Stimulated activated CD4-positive, alpha-beta T cell treated with anti-CD3 and anti-CD28 coated beads, Interleukin-2, amount 100 ng/mL, for 24 hours (primary cell): ENCODE data around the gene CLCA1.

Experiments
- DNase-seq, 2 donors: peaks; one replicate each; pipeline ENCODE4 v3.0.0-alpha.2; 2020

The CLCA1 gene

DNA sequence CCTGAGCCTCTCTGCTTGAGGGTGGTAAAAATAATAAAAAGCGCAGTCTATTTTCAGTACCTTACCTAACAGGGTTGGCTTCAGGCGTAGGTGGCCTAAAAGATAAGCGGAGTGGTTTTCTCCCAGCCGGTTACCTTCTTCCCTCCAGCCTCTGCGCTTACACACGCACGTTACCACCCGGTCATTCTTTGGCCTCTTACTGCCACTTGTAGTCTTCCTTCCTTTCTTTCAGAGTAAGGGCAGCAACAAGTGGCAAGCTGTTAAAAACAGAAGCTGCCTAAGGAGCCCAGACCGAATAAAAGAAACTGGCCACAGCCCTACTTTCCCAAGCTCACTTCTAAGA lies 35.4 kb downstream of the CLCA1 start:
- DNase-seq = no peak

DNA sequence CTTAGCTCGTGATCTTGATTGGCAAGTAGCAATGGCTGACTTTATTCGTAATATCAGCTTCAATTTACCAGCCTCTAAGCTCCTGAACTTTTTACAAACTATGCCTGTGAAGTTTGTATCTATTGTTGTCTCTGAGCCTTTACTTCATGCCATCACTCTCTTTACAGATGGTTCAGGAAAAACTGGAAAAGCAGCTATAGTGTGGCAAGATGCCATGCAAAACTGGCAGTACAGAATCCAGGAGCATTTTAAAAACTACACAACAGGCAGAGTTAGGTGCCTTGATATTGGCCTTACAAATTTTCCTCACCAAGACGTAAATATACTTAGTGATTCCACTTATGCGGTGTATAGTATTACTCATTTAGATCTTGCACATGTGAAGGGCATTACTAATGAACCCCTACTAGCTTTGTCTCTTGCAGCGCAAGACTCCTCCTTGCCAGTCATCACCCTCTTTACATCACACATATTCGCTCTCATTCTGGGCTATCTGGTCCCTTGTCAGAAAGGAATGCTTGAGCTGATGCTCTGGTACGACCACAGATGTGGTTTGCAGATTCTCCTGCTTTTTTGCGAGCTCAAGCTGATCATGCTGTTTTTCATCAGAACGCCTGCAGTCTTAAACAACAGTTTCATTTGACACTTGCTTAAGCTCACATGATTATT lies 36.3 kb downstream of the CLCA1 start:
- DNase-seq = no peak

DNA sequence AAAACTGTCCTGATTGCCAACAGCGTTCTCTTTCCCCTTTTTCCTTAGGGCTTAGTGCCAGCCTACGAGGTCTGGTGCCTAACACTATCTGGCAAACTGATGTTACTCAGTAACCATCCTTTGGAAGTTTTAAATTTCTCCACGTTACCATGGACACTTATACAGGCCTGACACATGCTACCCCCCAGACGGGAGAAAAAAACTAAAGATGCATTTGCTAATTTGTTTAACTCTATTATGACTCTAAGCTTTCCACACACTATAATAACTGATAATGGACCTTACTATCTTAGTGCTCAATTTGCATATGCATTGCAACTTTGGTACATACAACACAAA lies 36.8 kb downstream of the CLCA1 start:
- no peak for DNase-seq

DNA sequence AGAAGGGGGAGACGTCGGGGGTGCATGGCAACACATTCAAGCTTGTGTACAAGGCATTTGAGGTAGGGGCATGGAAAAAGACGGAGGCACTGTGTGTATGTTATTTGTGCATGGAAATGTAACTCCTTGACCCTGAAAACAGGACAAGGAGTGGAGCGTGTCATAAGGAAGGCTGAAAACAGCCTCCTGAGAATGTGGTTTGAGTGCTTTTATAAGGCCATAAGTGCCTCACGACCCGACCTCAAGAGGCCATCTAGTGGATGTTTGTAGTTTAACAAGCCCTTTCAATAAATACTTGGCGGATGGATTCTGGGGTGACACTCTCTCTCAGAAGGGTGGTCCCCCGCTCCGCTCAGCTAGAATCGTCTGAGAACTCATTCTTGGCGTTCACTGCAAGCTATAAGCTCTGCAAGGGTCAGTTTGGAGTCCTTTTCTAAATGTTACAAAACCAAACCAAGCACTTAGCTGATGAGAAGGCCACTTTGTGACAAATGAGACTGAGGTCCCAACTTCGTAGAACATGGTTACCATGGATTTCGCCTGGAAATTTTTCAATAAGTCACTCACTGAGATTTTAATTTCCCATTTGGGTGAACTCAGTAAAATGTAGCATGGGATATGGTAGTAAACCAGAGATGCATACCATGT lies 39.3 kb downstream of the CLCA1 start:
- DNase-seq = no peak

DNA sequence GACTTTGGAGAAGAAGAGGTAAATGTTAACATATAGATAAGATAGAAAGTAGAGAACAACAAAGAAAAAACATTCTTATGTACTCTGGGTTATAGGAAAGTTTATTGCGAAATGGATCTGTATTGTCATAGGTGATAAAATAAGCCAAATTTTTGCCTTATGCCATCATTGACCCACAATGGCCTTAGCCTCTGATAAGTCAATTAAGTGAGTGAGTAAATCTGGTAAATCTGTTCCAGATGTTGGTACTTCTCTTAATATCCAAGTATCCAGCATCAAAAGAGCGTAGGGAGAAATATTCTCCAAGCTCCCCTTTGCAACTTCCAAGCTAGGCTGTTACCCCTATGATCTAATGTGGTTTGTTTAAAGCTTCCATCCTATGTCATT lies 39.8 kb downstream of the CLCA1 start:
- DNase-seq = no peak

DNA sequence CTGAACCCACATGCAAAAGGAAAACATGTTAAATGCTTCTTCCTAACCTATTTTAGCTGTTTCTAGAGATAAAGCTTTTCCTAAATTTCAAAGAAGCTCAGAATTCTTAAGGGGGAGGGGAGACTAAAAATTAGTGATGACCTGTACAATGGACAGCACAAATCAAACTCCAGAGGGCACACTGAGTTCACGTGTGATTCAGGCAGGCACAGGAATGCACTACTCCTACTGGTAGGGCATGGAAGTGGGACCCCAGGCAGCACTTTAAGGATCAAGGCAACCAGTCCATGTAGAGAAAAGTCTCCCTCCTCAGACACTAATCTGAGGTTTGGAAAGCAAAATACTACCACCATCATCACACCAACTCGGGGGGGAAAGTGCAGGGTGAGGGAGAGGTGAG lies 46.9 kb downstream of the CLCA1 start:
- DNase-seq = no peak

DNA sequence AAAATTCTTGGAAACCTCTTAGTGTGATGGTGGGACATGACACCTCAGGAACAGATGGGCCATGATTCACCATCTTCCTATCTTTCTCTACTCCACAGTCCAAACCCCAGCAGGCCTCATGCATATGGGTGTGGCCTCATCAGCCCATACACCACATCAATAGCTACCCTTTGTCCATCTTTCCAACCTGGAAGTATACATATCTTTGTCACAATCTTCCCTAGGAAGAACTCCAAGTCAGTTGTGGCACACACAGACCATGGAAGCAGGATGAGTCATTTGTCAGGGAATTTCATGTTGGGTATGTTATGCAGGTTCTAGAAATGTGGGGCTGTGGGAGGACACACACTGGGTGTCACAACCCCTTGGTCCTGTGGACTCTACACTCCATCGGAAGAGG lies 47.6 kb downstream of the CLCA1 start:
- DNase-seq = no peak

DNA sequence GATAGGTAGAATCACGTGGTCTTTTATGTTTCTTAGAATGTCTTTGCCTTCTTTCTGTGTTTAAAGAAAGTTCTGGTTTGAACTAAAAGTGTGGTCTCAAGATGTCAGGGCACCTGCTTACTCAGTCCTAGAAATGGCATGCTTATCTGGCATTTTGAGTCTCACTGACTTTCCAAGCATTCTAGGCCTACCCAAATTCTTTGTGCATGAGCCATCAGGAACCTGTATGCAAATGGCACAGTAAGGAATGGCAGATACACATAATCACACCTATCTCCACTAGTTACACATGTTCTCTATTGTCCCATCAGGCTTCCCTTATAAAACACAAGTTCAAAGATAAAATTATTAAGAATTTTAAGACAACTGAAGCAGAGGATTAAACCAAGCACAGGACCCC lies 48.6 kb downstream of the CLCA1 start:
- no peak for DNase-seq

DNA sequence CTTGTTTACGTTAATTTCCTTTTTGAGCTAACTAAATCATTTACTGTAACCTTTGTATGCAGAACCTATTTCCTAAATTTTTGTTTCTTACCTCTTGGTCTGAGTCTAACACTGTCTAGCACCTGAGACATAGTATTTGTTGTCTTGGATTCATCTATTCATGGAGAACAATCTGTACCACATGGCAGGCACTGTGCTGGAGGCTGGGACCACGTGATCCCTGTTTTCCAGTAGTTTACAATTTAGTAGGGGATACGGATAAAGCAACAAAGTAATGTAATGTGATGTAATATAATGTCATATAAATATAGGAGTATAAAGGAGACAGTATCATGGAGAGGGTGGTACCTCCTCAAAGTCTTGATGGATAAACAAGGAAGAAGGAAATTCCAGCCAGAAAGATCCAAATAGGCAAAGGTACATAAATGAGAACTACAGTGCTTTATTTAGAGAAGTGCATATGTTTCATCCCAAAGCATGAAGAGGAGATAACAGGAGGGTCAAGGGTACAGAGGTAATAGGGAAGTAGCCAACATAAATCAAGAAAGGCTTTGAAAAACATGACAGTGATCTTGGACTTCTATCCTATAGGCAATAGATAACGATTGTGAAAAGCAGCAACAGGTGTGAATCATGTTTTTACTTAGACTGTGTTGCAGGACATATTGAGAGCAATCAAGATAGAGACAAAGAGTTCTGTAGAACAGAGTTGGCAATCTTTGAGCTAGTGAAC lies 52.2 kb downstream of the CLCA1 start:
- DNase-seq = no peak

DNA sequence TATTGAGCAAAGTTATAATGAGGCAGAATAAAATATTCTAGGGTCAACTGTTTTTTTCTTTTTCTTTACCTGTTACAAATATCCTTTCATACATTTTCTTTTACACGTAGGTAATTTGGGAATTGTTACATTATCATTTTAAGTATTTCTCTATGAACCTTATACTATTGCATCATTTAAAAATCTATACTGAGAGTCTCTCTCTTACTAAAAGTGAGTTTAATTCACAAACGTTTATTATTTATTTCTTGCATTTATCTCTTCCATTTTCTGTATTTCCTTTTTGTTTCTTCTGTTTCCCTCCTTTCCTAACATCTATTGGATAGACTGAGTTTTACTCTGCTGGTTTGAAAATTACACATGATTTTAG lies 52.8 kb downstream of the CLCA1 start:
- DNase-seq = no peak

DNA sequence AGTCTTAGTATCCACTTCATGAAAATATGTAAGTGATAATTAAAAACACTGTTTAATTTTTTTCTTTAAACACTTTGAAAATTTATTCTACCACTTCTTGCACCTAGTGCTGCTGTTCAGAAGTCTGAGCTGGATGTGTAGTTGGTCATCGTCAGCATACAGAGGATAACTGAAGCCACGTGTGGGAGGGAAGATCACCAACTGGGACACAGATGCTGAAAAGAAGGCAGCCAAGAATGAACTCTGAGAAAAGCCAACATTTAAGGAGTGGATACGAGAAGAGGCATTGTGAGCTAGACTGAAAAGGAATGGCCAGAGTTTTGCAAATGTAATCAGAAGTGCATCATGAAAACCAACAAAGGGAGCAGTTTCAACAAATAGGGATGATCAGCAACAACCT lies 53.5 kb downstream of the CLCA1 start:
- no peak for DNase-seq

DNA sequence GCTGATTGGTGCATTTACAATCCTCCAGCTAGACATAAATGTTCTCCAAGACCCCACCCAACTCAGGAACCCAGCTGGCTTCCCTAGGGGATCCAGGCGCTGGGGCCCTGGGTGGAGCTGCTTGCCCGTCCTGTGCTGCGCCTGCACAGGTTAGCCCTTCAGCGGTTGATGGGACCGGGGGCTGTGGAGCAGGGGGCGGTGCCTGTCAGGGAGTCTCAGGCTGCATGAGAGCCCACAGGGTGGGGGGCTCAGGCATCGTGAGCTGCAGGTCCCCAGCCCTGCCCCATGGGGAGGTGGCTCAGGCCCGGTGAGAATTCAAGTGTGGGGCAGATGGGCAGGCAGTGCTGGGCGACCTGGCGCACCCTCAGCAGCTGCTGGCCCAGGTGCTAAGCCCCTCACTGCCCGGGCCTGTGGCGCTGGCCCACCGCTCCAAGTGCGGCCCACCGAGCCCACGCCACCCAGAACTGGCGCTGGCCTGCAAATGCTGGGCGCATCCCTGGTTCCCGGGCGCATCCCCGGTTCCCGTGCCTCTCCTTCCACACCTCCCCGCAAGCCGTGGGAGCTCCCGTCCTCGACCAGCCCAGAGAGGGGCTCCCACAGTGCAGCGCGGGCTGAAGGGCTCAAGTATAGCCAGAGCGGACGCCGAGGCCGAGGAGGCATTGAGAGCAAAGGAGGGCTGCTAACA lies 55.1 kb downstream of the CLCA1 start:
- DNase-seq = no peak

DNA sequence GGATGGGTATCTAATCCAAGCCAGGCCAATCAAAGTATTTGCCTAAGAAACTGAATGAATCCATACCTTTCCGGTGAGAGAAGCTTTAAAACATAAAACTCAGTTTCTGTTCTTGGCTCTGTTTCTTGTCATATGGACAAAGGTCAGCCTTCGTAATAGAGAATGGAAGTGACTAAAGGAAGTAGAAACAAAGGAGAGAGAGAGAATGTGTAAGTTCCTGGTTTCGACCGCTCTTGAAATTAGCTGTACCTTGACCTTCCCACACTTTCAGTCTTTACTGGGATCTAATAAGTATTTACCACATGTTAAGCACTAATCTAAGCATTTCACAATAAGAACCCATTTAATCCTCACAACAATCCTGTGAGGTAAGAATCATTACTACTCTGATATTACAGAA lies 58.6 kb downstream of the CLCA1 start:
- DNase-seq = no peak

DNA sequence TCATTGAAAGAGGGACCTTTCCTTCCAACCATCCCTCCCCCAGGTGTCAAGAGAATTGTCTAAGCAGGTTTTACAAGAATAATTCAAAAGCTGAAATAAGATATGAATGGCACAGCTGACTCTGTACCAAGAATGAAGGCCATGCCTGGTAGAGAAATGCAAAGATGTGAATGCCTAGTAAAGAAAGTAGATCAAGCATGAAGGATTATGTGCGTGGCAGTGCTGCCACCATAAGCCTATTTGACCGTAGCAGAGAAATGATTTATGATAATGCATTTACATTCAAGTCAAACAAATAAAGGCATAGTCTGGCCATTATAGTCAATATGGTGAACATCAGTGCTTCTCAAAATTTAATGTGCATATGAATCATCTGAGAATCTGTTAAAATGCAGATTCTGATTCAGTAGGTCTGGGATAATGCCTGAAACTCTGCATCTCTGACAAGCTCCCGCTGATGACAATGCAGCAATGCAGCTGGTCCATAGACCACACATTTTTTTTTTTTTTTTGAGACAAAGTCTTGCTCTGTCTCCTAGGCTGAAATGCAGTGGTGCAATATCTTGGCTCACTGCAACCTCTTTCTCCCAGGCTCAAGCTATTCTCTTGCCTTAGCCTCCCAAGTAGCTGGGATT lies 61.6 kb downstream of the CLCA1 start:
- no peak for DNase-seq

DNA sequence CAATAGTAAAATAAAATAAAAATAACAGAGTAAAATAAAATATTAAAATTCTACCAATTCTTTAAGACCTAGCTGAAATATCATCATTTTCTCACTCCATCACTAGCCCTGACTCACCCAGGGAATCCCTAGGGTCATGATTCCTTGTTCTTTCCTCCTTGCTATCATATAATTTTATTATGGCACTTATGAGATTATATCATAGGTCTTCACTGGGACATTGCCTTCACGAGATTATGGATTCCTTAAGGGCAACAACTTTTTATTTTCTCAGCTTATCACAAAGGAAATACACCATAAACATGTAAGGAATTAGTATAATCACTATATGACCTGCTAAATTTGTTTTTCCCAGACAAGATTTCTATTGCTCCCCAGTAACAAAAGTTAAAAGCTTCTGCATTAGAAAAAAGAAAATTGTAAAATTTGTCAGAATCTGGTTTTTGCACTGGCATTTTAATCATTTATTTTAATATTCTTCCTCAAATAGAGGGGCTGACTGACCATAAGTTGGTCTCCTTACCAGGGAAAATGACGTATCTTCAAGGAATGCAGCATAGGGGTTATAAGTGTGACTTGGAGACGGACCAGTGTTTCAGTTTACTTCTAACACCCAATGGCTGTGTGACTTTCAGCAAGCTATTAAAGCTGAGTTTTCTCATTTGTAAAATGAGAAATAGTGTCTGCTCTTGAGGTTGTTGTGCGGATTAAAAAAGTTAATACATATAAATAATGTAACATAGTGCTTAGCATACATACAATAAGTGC lies 69.4 kb downstream of the CLCA1 start:
- DNase-seq = no peak

DNA sequence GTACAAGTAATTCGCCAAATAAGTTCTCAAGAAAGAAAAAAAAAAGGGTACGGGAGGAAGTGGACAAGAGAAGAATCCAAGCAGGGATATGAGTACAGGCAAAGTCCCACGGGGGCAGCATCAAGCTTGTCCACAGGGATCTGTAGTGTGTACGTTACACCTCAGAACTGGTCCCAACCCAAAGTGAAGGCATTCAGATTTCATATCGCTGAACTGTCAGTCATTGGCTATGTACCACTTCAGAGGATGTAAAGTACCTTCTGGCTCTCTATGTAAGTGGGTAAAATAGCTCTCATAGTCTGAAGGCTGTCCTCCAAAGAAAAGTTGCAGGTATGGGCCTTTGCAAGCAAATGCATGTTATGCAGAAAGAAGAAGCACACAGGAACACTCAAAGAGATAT lies 70.0 kb downstream of the CLCA1 start:
- no peak for DNase-seq

DNA sequence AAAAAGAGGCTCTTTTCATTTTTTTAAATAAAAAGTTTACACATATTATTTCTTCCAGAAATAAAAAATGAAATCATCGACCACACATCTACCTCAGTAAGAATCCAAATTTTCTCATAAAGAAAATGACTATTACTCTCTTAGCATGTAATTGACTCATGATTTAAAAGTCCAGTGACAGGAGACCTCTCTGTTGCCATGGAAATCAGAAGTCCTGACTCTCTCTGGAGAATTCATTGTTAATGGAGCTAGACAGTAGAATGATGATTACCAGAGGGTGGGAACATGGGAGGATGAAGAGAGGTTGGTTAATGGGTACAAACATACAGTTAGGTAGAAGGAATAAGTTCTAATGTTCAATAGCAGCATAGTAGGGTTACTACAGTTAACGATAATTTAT lies 73.1 kb downstream of the CLCA1 start:
- DNase-seq = no peak

DNA sequence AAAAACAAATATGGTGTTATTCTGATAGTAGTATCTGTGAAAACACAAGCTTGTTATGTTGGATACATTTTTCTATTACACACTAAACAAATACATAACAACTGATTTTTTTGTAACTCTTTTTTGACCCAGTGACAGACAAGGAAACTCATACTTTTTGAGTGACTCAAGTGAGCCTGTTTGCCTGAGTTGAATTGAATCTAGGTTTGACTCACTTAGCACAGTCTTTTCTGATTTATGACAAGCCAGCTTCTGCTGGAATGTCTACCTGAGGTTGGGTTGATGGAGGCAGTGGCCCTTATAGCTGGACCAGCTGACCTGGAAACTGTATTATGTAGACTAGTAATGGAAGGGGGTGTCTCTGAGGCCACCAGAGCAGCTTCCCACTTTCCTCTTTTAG lies 73.9 kb downstream of the CLCA1 start:
- DNase-seq = no peak

DNA sequence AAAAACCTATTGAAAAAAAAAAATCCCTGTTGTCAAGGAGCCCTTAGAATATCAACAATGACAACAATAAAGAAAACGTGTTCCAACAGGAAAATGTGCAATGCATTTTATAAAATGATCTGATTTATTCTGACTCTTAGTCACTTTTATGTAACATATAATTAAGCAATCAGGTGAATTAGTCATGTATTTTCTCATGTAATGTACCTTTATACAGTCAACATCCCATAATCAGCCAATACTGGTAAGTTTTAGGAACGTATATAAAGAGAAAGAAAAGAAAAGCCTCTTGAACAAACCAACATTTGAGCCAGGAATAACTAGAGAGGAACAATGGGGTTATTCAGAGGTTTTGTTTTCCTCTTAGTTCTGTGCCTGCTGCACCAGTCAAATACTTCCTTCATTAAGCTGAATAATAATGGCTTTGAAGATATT lies 78.1 kb downstream of the CLCA1 start, which contains the start of gene CLCA4:
Gene CLCA4 (plus strand): TSS at position 292 of the 435 bp plus-strand sequence. CDS start 42 bp downstream, at position 334.
- no peak for DNase-seq

DNA sequence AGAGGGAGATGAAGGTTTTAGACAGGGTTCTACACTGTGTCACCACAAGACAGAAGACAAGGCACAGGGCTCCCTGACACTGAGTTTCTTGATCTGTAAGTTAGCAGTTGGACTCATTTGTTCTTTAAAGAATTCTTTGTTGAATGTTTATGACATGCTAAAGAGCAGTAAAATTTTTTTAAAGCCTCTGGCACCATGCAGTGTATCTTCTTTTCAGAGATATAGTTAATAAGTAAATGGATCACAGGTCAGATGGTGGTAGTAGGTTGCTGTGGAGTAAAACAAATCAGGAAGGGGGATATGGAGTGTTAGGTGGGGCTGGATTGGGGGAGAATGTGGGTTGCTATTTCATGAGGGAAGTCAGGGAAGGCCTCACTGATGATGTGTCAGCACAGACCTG lies 80.1 kb downstream of the CLCA1 start:
- DNase-seq = no peak
